Panc1 (cell line): ENCODE results near the gene FAM117A.

Experiments
- CTCF ChIP-seq: fragments of 450-650 bp; IDR thresholded peaks from 2 replicates; pipeline ENCODE4 v1.5.1; 2017; ENCODE audit warnings: mild to moderate bottlenecking
- POLR2AphosphoS5 ChIP-seq: IDR thresholded peaks from 2 replicates; pipeline ENCODE4 v1.6.1; 2012; ENCODE audit warnings: mild to moderate bottlenecking, low read depth, low read length, moderate library complexity

- TF ChIP-seq CTCF (no peak), POLR2AphosphoS5 (no peak)
These were observed 17.0 kb downstream of the FAM117A start for GRCh38 chr17:49746791-49747490.
